ENCODE measurements around the gene RAD18.

The RAD18 gene

DNA sequence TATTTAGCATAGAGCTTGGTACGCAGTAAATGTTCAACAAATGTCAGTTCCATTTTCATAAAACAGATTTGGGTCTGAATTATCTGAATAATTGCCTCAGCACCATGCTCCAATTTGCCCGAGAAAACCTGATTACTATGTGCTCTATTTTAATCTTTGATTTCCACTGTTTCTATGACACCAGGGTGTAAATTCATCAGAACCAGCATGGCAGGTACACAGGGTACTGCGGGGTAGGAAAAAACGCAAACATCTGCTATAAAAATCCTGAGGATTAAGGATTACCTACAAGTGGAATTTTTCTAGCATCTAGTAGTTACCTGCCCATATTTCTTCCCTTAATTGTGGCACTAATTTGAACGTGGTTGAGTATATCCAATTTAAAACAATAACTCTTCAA, 70.3 kb downstream of the RAD18 start:
- DNase-seq = no peak

DNA sequence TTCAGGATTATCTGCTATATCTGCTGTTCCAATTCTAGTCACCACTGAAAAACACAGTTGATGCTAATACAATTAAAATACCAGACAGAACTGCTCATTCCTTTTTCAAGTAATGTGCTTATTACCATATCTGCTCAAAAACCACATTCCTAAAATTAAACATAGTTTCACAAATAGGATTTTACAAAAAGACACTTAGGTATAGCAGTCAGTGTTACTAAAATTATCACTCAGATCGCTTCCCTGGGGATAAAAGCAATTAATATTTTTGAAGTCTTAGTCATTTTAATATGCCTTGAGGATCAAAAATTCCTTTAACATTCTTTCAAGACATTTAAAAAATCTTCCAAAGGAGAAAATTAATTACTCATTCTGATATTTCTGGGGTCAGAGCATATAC, 71.5 kb downstream of the RAD18 start:
- DNase-seq = no peak

DNA sequence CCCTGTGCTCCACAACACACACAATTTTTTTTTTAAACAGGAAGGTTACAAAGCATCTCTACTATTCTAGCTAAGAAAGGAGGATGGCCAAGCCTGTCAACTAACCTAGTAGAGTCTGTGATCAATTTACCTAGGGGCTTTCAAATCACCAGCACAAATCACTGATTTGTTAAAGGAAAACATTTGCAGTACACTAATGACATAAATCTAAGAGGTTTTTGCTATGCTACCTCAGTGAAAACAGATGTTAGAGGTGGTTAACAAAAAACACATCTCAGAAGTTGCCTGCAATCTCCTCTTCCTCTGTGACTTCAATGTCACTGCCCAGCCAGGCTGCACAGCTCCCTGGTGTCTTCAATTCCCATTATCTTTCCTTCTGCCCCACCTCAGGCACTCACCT, 72.0 kb downstream of the RAD18 start:
- no peak for DNase-seq

DNA sequence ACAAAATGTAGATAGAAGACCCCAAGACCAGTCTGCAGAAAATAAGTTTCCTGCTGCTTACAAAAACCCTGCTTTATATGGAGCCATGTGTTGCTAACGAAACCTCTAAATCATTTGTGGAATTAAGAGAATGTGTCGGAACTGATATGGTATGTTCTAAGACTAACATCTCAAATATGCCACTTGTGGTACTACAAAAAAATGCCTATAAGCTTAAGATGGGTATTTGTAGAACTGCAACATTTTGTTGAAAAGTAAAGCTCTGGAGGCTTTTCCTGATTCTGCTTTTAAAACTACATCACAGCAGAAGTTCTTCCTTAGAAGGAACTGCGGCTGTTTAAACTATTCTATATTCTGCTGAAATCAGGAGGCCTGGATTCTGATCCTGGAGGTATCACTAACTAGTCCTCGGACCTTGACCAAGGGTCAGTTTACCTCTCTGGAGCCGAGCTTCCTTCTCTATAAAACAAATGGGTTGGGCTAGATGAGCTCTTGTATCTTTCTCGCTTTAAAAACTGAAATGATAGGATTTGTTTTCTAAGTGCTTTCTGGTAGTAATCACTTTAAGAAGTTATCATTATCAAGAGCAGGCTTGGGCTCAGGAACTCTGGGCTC, 74.9 kb downstream of the RAD18 start:
- DNase-seq = no peak

DNA sequence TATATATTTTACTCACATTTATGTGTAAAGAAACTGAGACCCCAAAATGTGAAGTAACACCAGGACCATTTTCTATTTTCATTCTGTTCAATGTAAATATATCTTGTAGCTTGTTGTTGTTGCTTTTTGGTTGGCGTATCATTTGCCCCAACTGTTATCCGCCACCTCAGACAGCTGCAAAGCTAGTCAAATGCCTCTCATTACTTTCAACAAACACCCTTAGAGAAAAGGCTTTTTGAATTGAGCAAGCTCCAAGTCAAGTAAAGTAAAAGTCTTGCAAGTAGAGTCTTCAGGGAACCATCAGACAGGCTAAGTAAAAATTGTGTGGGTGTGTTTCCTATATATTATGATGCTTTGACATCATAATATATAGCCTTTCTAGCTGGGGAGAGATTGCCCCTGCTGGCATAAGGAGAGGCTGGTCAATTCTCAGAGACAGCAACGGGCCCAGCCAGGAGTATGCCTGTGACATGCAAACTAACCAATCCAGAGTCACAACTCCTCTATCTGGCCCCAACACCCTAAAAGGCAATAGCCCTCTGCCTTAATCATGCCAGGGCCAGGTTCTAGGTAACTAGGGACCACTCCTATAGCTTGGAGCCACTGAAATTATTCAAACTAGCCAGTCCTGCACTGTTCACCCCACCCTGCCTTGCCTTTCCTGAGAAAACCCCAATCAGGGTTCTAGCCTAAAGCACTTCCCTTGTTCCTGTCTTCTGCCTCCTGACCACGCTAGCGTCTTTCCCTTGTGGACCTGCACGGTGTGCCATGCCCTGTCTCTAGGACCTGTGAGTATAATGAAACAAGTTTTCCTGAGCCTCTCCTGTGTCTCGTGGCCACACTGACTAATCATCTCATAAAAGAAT, 75.6 kb downstream of the RAD18 start:
- DNase-seq = no peak

DNA sequence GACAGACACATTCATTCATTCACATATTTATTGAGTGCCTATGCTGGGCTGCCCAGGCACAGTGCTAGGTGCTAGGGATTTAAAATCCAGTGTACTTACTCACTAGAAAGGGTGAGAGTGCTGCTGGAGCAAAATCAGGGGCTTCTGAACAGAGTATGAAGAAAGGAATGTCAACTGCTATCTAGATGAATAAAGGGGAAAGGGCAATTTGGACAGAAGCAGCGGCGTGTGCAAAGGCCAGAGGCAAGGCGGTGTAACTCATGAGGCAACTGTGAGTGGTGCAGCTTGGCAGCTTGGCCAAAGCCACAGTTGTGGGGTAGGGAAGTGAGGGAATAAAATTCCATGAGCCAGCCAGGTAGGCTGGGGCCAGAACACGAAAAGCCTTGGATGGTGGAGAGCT, 76.7 kb downstream of the RAD18 start:
- no peak for DNase-seq

DNA sequence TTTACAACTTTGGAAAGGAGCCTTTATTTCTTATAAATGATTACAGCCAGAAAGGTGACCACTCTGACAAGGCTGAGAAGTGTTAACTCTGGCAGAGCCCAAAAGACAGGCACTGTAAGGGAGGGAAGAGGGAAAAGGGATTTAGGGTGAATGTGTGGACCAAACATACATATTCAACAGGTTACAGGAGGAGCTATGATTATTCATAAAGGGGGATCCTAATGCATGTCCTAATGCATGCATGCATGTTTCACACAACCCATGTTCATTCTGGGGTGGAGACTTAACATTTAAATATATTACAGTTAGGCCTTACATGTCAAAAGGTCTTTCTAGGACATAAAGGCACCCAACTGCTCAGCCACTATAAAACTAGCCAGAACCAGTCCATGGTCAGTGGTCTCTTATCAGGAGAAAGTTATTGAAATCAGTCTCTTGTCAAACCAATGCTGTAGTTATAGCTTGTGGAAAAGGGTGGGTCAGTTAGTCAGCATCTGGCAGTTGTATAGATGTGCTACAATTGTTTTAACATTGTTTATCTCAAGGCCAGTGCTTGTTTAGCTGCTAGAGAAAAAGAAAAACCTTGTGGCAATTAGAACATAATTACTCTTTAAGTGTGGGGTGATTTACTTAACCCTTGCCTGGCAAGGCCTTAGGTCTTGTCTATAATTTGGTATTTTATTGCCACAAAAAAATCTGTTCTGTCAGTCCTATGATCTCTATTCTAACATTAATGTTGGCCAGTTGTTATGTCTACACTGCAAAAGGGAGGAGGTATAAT, 77.5 kb downstream of the RAD18 start:
- DNase-seq = no peak

DNA sequence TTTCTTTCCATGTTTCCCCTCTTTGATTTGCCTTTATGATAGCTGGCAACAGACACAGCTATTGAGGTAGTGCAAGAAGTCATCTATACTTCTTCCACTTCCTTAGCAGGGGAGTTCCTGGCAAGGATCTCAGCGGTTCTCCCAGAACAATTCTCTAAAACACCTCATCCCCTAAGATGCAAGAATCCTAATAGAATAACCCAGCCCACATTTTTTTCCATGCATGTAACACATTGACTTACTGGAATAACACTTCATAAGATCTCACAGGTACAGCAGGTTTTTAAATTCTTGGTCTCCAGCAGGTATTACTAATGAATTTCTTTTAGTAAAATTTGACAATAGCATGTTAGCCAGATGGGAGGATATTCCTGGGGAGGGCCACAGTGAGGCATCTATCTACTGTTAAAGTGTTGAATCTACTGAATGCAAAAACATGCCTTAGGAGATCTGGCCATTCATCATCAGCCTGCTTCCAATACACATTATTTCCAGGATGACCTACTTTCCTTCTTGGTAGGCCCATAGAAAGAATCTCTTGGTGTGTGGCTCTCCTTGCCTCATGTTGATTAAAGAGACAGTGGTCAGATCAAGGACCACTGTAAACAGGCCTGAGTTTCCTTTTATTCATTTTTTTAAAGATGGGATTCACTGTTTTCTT, 78.5 kb downstream of the RAD18 start:
- DNase-seq = no peak

DNA sequence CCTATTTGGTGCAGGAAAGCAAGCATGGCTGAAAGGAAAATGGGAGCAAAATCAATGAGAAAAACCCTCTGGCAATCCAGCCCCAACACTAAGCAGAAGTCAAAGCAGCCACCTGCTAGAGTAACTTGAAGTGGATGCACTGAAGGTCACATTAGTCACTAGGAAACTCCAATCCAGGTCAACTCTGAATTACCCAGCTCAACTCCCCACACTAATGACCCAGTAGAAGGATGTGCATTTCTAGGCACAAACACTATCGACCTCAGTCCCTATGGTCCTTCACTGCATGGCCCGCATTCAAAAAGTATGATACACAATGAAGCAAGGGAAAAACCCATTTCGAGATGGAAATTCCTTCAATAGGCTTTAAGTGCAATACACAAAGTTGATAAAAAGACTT, 80.6 kb downstream of the RAD18 start:
- DNase-seq = no peak

DNA sequence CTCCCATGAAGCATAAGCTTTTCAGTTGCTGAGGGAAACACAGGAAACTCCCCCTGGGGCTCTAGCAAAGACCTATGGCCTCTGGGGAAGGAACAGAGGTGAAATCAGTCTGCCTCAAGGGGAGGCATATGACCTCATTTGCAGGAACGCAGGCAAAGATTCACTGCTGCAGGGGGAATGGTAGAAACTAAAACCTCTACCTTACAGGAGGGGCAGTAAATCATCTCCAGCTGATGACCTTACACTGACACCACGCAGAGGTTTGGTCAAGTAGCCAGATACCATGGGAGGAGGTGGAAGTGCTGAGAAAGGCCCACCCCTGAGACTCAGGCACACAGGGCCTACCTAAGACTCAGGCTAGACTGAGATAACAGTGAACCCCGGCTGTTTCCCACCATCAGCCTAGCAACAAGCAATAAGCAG, 81.1 kb downstream of the RAD18 start:
- no peak for DNase-seq

DNA sequence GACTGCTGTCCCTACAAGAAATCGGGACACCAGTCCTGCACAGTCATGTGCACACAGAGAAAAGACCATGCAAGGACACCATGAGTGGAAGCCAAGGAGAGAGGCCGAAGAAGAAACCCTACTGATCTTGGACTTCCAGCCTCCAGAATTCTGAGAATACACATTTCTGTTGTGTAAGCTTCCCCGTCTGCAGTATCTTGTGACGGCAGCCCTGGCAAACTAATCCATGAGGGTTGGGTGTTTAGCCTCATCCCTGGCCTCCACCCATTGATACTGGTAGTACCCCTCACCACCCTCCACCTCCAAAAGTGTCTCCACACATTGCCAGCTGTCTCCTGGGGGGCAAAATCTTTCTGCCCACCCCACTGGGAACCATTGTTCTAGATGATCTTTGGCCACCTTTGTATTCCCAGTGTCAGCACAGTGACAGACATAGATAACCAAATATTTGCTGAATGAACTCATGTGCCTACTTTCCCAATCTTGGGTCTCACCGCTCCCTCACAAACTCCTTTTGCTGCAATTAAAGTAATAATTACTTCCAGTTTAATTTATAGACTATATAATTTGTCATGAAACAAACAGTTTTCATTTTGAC, 83.8 kb downstream of the RAD18 start:
- DNase-seq = no peak

DNA sequence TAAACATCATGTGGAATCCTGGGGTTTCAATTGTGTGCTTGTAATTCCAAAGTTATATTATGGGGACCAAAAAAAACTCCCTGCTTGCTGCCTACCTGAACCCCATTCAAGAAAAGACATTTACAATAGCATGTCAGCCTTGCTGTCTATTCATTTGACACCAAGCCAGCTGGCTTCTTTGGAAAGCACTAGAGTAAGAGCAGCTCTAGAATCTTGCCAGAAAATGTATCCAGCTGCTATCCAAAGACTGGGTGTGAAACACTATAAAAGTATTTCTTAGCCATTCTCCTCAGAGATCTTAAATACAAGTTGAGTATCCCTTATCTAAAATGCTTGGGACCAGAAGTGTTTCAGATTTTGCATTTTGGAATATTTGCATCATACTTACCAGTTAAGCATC, 87.4 kb downstream of the RAD18 start:
- no peak for DNase-seq

DNA sequence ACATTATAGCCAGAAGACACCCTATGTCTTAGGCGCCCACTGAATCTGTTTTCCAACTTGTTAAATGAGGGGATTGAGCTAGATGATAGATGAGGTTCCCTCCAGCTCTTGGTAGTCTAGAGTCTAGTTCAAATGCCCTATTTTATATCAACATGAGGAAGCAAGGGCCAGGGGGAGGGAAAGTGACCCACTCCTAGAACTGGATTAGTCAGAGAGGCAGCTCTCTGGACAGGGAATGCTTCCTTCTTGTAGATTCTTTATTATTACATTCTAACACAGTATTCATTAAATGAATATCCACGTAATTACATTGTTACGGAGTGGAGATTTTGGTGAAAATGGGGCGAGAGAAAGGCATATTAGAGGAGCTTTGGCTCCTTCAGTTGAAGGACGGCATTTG, 89.5 kb downstream of the RAD18 start:
- no peak for DNase-seq

DNA sequence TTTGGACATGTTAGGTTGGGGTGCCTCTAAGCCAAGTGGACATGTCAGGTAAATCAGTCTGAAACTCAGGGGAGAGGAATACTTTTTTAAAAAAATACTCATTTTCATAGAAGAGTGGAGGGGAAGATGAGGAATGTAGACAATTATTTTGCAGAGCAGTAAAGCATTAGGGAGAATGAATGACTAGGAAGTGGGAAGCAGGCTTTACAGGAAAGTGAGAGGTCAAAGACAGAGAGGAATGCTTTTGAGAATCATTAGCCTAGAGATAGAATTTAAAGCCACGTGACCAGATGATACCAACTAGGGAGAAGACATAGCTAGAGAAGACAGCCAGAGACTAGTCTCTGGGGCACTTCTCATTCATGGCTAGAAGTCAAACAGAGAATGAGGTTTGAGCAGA, 91.0 kb downstream of the RAD18 start:
- DNase-seq = no peak

DNA sequence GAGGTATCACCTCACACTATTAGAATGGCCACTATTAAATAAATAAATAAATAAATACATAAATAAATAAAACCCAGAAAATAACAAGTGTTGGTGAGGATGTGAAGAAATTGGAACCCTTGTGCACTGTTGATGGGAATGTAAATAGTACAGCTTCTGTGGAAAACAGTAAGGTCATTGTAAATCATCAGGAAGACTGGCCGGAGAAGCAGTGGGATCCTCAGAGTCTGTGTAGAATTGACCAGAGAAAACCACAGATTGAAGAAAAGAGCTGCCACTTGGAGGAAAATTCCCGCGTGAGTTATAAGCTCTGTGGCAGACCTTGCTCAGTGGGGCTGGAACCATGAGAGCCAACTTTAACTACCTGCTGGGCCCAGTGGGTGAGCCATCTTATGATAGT, 92.0 kb downstream of the RAD18 start:
- DNase-seq = no peak

DNA sequence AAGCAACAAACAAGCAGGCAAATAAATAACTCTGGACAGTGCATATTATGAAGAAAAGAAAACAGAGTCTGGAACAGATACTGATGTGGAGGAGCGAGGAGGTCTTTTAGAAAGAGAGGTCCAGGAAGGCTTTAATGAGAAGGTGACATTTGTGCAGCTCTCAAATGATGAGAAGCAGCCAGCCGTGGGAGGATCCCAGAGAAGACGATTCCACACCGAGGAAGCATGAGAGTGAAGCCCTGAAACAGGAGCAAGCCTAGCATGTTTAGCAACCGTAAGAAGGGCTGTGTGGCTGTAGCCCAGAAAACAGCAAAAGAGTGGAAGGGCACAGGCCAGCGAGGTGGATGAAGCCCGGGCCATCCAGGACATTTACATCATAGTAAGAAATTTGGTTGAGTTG, 93.1 kb downstream of the RAD18 start:
- DNase-seq = no peak

DNA sequence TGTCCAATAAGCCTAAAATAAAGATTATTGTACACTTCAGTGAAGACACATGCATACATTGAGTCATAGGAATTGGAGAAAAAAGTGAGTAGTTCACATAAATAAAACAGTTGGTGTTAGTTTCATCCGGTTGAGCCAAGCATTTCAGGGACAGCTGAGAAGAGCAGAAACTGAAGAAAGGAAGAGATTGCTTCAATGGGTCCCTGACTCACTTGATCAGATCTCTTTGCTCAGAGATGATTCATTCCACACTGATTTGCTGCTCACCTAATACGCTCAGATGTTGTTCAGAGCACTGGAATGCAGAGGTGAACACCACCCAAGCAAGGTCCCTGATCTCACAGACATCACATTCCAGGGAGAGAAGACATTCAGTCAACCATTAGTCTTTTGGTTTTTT, 93.7 kb downstream of the RAD18 start:
- DNase-seq = no peak

DNA sequence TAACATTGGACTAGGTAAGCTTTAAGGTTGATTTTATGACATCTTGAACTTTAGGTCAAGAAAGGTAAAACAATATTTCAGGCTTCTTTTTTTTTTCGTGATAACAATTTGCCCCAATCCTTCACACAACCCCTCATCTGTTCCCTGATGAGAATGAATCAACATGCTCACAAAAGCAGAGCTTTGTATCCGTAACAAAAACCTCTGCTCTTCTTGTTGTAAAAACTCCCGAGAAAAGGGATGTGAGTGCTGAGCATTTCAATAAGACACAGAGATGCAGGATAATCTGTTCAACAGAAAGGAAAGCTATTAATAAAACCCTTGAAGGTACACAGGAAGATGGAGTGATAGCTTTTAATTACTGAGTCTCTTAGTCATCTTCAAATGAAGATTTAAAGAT, 94.3 kb downstream of the RAD18 start:
- no peak for DNase-seq

DNA sequence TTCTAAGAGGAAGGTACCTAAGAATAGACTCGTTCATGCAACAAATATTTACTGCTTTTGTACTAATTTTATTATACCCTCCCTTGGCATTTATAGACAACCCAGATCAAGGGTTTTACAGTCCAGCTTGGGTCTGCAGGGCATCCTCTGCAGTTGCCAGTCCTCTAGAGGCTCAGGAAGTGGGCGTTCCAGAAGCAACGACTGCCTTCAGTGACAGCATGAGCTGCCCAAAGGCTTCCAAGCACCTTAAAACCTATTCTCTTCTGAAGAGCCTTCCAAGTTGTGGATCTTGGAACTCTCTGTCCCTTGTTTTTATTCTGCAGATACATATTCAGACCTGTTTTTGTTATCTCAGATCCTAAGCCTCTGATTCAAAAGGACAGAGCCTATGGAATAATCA, 95.6 kb downstream of the RAD18 start:
- no peak for DNase-seq

DNA sequence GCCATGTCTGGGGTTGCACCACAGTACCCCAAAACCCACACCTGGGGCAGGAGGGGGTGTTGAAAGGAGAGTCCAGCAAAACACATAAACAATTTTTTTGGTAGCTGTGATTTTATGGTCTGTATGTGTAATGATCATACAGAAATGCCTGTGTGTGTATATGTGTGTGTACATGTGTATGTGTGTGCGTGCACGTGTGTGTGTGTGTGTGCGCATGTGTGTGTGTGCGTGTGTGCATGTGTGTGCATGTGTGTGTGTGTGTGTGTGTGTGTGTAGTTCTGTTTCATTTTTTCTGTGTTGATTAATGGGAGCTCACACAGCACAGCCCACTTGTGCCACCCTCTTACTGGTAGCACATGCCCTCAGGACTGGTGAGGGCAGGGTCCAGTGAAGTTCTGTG, 97.6 kb downstream of the RAD18 start:
- DNase-seq = no peak

DNA sequence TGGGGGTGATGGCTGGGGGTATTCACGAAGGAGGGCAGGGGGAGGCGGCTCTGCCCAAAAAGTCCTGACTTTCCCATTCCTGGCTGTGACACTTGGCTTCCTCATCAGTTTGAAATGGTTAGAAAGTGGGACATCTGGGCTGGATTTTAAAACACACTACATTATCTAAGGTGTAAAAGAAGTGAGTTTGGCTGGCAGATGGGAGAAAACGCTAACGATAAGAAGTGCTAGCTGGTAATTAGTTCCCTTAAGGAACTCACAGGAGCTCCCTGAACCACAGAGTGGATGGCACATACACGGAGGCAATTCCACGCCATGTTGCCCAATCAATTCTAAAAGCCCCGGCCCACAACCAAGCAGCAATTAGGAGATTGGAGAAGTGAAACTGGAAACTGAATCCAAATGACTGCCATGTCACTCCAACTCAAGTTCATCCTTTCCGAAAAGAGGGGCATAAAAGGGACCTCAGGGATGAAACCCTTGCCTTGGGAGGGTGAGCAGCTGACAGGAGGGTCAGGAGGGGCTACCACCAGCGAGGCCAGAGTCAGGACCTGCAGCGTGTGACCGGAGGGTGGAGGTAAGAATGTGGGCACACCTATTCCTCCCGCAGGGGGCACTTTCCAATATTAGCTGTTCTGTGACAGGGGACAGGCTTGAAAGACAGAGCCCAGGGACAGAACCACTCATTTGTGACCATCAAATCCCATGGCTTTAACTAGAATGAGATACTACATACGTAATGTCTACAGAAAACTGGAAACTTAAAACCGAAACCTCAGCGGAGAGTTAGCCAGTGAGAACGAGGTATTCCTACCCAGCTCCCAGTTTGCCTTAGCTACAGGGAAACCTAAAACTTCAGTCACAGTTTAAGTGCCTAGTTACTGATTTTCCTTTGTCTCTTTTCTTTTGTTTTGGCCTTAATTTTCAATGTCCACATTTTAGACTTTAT, 98.6 kb downstream of the RAD18 start:
- no peak for DNase-seq

DNA sequence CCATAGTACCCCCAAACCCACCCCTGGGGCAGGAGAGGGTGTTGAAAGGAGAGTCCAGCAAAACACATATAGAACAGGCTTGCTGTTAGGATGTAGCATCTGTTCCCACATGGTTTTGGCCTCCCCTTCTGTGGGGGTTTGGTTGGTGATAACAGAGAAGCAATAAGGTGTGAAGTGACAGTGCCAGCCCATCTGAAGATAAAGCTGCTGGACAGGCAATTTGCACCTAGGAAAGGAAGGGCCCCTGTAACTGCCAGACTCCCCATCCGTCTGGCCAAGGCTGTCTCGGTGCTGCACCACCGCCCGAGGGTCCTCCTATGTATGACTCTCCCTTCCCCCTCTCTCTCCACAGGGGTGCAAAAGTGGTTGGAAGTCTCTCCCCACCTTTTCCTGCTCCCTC, 99.4 kb downstream of the RAD18 start:
- no peak for DNase-seq
